ENCODE measurements around the gene SLC25A14. TPM values are rescaled to one million over a fixed set of nuclear protein-coding genes. Genes with fewer than 3 reads are reported as not detected.

The SLC25A14 gene
- total and polyA plus RNA-seq, 2 experiments from 2014 or later, result 11.9 to 34.8 TPM

- H3K4me3 ChIP-seq, result no peak overlapping the region
- H3K36me3 ChIP-seq, result no peaks in the 10 kb centered on the region
- H3K4me1 ChIP-seq (ENCODE audit: low read depth), result no peaks in the 10 kb centered on the region
- no peak for TF ChIP-seq CTCF (IDR thresholded peaks at IDR 0.05; ENCODE audit: low read depth, low read length)
- H3K27me3 ChIP-seq, result no peaks in the 10 kb centered on the region
- no peak overlapping the region for H3K27ac ChIP-seq
- DNase-seq (ENCODE audit: low read depth in 1 of 2, low spot score in 1 of 2), result no peak
- no peaks in the 10 kb centered on the region for H3K9me3 ChIP-seq (ENCODE audit: low read depth)
These were observed 46.7 kb downstream of the SLC25A14 start for GRCh38 chrX:130386408-130386808.

- Histone ChIP-seq H3K9me3 (ENCODE audit: low read depth) (no peaks in the 10 kb centered on the region), H3K36me3 (no peaks in the 10 kb centered on the region), H3K27me3 (peaks cover 12% of the 10 kb centered on the region), H3K4me3 (no peak overlapping the region), H3K4me1 (ENCODE audit: low read depth) (no peaks in the 10 kb centered on the region), H3K27ac (no peak overlapping the region)
- peak; percentile 58 to 63 for DNase-seq (ENCODE audit: low read depth in 1 of 2, low spot score in 1 of 2)
- peak; percentile 71 for TF ChIP-seq CTCF (IDR thresholded peaks at IDR 0.05; ENCODE audit: low read depth, low read length)
These were observed 53.8 kb downstream of the SLC25A14 start for GRCh38 chrX:130393451-130394074.

- Histone ChIP-seq H3K9me3 (ENCODE audit: low read depth) (no peaks in the 10 kb centered on the region), H3K36me3 (no peaks in the 10 kb centered on the region), H3K27me3 (peaks cover 24% of the 10 kb centered on the region), H3K4me3 (no peak overlapping the region), H3K4me1 (ENCODE audit: low read depth) (no peaks in the 10 kb centered on the region), H3K27ac (no peak overlapping the region)
- no peak for TF ChIP-seq CTCF (IDR thresholded peaks at IDR 0.05; ENCODE audit: low read depth, low read length)
- no peak for DNase-seq (ENCODE audit: low read depth in 1 of 2, low spot score in 1 of 2)
These were observed 55.6 kb downstream of the SLC25A14 start for GRCh38 chrX:130395341-130395740.

GRCh38 chrX:130401415-130402207 lies 61.9 kb downstream of the SLC25A14 start, which contains the start of gene RBMX2:
RBMX2 (plus strand) TSS chrX:130401987; CDS start chrX:130402033, 46 bp downstream.
- TF ChIP-seq CTCF (IDR thresholded peaks at IDR 0.05; ENCODE audit: low read depth, low read length), result no peak
- H3K4me3 ChIP-seq, result peak within 1 kb of the TSS; percentile 71
- H3K27ac ChIP-seq, result peak within 1 kb of the TSS; percentile 85
- peaks cover 3% of the 10 kb centered on the region for H3K36me3 ChIP-seq
- no peaks in the 10 kb centered on the region for H3K9me3 ChIP-seq (ENCODE audit: low read depth)
- no peaks in the 10 kb centered on the region for H3K4me1 ChIP-seq (ENCODE audit: low read depth)
- peaks cover 22% of the 10 kb centered on the region for H3K27me3 ChIP-seq
- DNase-seq (ENCODE audit: low read depth in 1 of 2, low spot score in 1 of 2), result peak; percentile 77 to 85

- H3K9me3 ChIP-seq (ENCODE audit: low read depth), result no peaks in the 10 kb centered on the region
- H3K27ac ChIP-seq, result peak overlapping the region; percentile 85
- H3K36me3 ChIP-seq, result peaks cover 3% of the 10 kb centered on the region
- peak overlapping the region; percentile 71 for H3K4me3 ChIP-seq
- H3K27me3 ChIP-seq, result peaks cover 15% of the 10 kb centered on the region
- H3K4me1 ChIP-seq (ENCODE audit: low read depth), result no peaks in the 10 kb centered on the region
- DNase-seq (ENCODE audit: low read depth in 1 of 2, low spot score in 1 of 2), result no peak
- no peak for TF ChIP-seq CTCF (IDR thresholded peaks at IDR 0.05; ENCODE audit: low read depth, low read length)
These were observed 62.5 kb downstream of the SLC25A14 start for GRCh38 chrX:130402208-130402684.

All from cardiac muscle cell (in vitro differentiated cells and primary cell).